Measurements from ENCODE around the gene PDS5B. TPM values are rescaled to one million over a fixed set of nuclear protein-coding genes. Genes with fewer than 3 reads are reported as not detected.

The PDS5B gene
- total RNA-seq, 1 experiment from 2014 or later, result 44.3 TPM

- TF ChIP-seq, protein P1, sequence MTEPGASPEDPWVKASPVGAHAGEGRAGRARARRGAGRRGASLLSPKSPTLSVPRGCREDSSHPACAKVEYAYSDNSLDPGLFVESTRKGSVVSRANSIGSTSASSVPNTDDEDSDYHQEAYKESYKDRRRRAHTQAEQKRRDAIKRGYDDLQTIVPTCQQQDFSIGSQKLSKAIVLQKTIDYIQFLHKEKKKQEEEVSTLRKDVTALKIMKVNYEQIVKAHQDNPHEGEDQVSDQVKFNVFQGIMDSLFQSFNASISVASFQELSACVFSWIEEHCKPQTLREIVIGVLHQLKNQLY (CRISPR knock-in tag; IDR thresholded peaks at IDR 0.05), result no peak
- TF ChIP-seq GRHL2 (CRISPR knock-in tag; IDR thresholded peaks at IDR 0.05; ENCODE audit: insufficient replicate concordance, severe bottlenecking) (no peak), CBFB (CRISPR knock-in tag; IDR thresholded peaks at IDR 0.05; ENCODE audit: low read depth) (no peak), PRRX2 (CRISPR knock-in tag; IDR thresholded peaks at IDR 0.05) (no peak), FOXK1 (CRISPR knock-in tag; IDR thresholded peaks at IDR 0.05) (no peak), MAX (CRISPR knock-in tag; IDR thresholded peaks at IDR 0.05) (no peak), OVOL2 (CRISPR knock-in tag; IDR thresholded peaks at IDR 0.05; ENCODE audit: borderline replicate concordance) (no peak), FOXP1 (CRISPR knock-in tag; IDR thresholded peaks at IDR 0.05; ENCODE audit: borderline replicate concordance) (no peak), GABPB1 (CRISPR knock-in tag; IDR thresholded peaks at IDR 0.05) (no peak), ETV6 (CRISPR knock-in tag; IDR thresholded peaks at IDR 0.05) (no peak), ELF4 (CRISPR knock-in tag; IDR thresholded peaks at IDR 0.05; ENCODE audit: low read depth) (no peak), USF2 (CRISPR knock-in tag; IDR thresholded peaks at IDR 0.05) (no peak), ZNF416 (CRISPR knock-in tag; IDR thresholded peaks at IDR 0.05) (no peak), NR3C1 (CRISPR knock-in tag; conservative IDR thresholded peaks at IDR 0.05; ENCODE audit: low read depth) (no peak)
- TF ChIP-seq, protein P2, sequence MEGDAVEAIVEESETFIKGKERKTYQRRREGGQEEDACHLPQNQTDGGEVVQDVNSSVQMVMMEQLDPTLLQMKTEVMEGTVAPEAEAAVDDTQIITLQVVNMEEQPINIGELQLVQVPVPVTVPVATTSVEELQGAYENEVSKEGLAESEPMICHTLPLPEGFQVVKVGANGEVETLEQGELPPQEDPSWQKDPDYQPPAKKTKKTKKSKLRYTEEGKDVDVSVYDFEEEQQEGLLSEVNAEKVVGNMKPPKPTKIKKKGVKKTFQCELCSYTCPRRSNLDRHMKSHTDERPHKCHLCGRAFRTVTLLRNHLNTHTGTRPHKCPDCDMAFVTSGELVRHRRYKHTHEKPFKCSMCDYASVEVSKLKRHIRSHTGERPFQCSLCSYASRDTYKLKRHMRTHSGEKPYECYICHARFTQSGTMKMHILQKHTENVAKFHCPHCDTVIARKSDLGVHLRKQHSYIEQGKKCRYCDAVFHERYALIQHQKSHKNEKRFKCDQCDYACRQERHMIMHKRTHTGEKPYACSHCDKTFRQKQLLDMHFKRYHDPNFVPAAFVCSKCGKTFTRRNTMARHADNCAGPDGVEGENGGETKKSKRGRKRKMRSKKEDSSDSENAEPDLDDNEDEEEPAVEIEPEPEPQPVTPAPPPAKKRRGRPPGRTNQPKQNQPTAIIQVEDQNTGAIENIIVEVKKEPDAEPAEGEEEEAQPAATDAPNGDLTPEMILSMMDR (IDR thresholded peaks at IDR 0.05), result no peak
- TF ChIP-seq, protein P3, sequence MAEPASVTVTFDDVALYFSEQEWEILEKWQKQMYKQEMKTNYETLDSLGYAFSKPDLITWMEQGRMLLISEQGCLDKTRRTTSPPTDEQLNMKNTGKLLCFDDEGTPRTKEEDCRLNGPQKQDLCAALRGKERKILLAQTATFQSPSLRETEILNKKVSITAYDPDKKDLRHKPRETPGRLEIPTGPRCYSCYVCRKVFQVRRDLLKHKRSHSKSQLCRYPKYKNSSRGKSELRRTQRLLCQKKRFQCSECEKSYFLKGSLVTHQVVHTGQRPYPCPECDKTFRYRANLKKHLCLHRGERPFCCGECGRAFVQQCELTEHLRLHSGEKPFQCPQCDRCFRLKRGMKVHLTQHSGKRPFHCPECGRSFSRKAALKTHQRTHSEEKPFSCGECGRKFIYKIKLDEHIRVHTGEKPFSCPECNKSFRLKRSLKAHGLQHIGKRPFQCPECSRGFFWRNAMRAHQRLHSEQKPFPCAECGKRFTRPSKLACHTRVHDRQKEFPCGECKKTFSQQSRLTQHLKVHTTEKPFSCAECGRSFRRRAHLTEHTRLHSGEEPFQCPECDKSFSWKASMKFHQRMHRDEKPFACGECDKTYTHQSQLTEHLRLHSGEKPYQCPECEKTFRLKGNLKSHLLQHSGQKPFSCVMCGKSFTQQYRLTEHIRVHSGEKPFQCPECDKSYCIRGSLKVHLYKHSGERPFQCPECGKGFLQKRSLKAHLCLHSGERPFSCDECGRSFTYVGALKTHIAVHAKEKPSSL (CRISPR knock-in tag; conservative IDR thresholded peaks at IDR 0.05), result no peak
- TF ChIP-seq, protein P4, sequence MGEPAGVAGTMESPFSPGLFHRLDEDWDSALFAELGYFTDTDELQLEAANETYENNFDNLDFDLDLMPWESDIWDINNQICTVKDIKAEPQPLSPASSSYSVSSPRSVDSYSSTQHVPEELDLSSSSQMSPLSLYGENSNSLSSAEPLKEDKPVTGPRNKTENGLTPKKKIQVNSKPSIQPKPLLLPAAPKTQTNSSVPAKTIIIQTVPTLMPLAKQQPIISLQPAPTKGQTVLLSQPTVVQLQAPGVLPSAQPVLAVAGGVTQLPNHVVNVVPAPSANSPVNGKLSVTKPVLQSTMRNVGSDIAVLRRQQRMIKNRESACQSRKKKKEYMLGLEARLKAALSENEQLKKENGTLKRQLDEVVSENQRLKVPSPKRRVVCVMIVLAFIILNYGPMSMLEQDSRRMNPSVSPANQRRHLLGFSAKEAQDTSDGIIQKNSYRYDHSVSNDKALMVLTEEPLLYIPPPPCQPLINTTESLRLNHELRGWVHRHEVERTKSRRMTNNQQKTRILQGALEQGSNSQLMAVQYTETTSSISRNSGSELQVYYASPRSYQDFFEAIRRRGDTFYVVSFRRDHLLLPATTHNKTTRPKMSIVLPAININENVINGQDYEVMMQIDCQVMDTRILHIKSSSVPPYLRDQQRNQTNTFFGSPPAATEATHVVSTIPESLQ (CRISPR knock-in tag; IDR thresholded peaks at IDR 0.05), result no peak
- TF ChIP-seq, protein P5, sequence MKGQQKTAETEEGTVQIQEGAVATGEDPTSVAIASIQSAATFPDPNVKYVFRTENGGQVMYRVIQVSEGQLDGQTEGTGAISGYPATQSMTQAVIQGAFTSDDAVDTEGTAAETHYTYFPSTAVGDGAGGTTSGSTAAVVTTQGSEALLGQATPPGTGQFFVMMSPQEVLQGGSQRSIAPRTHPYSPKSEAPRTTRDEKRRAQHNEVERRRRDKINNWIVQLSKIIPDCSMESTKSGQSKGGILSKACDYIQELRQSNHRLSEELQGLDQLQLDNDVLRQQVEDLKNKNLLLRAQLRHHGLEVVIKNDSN (CRISPR knock-in tag; IDR thresholded peaks at IDR 0.05), result no peak
- ChIA-PET CTCF (no interaction called here), POLR2A (no interaction called here)
- peaks cover 30% of the 10 kb centered on the region for H3K9me3 Mint-ChIP-seq
- H3K36me3 Mint-ChIP-seq, result peaks cover 47% of the 10 kb centered on the region
- no peak overlapping the region for H3K27ac Mint-ChIP-seq
- ATAC-seq, result no peak
- no peak for DNase-seq (ENCODE audit: low spot score)
- peaks cover 6% of the 10 kb centered on the region for H3K27me3 Mint-ChIP-seq (ENCODE audit: low read depth)
- H3K4me1 Mint-ChIP-seq, result peaks cover 6% of the 10 kb centered on the region; the same call in 1 of the 2 replicates
- no peak overlapping the region for H3K4me3 Mint-ChIP-seq
Measured at GRCh38 chr13:32722340-32722739, 136.1 kb downstream of the PDS5B start.
